HG03045 (cell line): ENCODE data around the gene PTPN14.
"Not testable (repeated sequence)": the region's sequence is repeated elsewhere in the genome, so short reads cannot be mapped to it uniquely, and the experiment has no call there.

ENCODE experiments used
- ATAC-seq: cut with Tn5 transposase; IDR thresholded peaks from one replicate; pipeline ENCODE4 v1.9.1; 2021; ENCODE audit warnings: mild to moderate bottlenecking, moderate library complexity; ENCODE audit not compliant: unreplicated experiment

The PTPN14 gene

GRCh38 chr1:214551436-214552173 lies at the start of gene PTPN14:
TSS of gene PTPN14 (minus strand) at chr1:214551602. CDS start at chr1:214464803, 86,799 bp downstream.
- no peak for ATAC-seq

GRCh38 chr1:214593158-214593557 lies 41.8 kb upstream of the PTPN14 start:
- no peak for ATAC-seq

- ATAC-seq: not testable (repeated sequence)
Measured at GRCh38 chr1:214591918-214592317, 40.5 kb upstream of the PTPN14 start.

- no peak for ATAC-seq
Measured at GRCh38 chr1:214590696-214591095, 39.3 kb upstream of the PTPN14 start.

- ATAC-seq: no peak
Measured at GRCh38 chr1:214588963-214589597, 37.7 kb upstream of the PTPN14 start.

GRCh38 chr1:214587165-214587564 lies 35.8 kb upstream of the PTPN14 start:
- no peak for ATAC-seq

GRCh38 chr1:214586621-214587020 lies 35.2 kb upstream of the PTPN14 start:
- no peak for ATAC-seq

- no peak for ATAC-seq
Measured at GRCh38 chr1:214584805-214585766, 33.7 kb upstream of the PTPN14 start.

GRCh38 chr1:214583824-214584554 lies 32.6 kb upstream of the PTPN14 start:
- no peak for ATAC-seq

- ATAC-seq: no peak
Measured at GRCh38 chr1:214583113-214583512, 31.7 kb upstream of the PTPN14 start.

GRCh38 chr1:214582289-214582891 lies 31.0 kb upstream of the PTPN14 start:
- ATAC-seq: no peak

GRCh38 chr1:214581785-214582184 lies 30.4 kb upstream of the PTPN14 start:
- ATAC-seq: no peak

- ATAC-seq: no peak
Measured at GRCh38 chr1:214579183-214579582, 27.8 kb upstream of the PTPN14 start.

GRCh38 chr1:214576120-214576519 lies 24.7 kb upstream of the PTPN14 start:
- not testable (repeated sequence) for ATAC-seq

- no peak for ATAC-seq
Measured at GRCh38 chr1:214574598-214575411, 23.4 kb upstream of the PTPN14 start.

- no peak for ATAC-seq
Measured at GRCh38 chr1:214573386-214574318, 22.2 kb upstream of the PTPN14 start.

GRCh38 chr1:214571281-214571680 lies 19.9 kb upstream of the PTPN14 start:
- no peak for ATAC-seq

- ATAC-seq: no peak
Measured at GRCh38 chr1:214570442-214570841, 19.0 kb upstream of the PTPN14 start.
